Measurements from ENCODE around the gene SERBP1. TPM values are rescaled to one million over a fixed set of nuclear protein-coding genes. Genes with fewer than 3 reads are reported as not detected.

The SERBP1 gene
- total RNA-seq, 1 experiment from 2014 or later: 312 TPM

DNA sequence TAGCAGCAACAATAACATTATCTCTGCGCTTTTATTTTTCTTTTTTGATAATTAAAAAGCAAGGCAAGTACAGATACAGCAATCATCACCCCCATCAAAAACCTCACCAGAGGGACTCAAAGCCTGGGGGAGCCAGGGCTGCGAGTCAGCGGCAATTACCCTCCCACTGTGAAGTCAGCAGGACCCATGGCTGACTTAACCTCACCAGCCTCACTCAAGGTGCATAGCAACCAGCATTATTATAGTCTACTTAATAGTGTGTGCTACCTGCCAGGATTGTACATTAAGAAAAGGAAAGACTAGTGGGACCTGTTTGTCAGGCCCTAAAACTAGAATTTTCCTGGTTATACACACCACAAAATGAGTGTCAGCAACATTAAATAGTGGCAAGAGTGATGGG, 28.9 kb upstream of the SERBP1 start:
- no peaks in the 10 kb centered on the region for H3K9me3 ChIP-seq (ENCODE audit: insufficient read depth, low read depth)
- H3K4me3 ChIP-seq: no peak overlapping the region
- H3K27me3 ChIP-seq (ENCODE audit: insufficient read depth, low read depth): no peaks in the 10 kb centered on the region
- no peaks in the 10 kb centered on the region for H3F3A ChIP-seq (ENCODE audit: insufficient read depth, low read depth)
- no peaks in the 10 kb centered on the region for H3K79me2 ChIP-seq (ENCODE audit: low read depth)
- no peak overlapping the region for H2AFZ ChIP-seq
- ChIA-PET CTCF (no interaction called here), POLR2A (ENCODE audit: unreplicated experiment) (no interaction called here)
- DNase-seq: peak; percentile 11 to 64
- TF ChIP-seq, protein P1, sequence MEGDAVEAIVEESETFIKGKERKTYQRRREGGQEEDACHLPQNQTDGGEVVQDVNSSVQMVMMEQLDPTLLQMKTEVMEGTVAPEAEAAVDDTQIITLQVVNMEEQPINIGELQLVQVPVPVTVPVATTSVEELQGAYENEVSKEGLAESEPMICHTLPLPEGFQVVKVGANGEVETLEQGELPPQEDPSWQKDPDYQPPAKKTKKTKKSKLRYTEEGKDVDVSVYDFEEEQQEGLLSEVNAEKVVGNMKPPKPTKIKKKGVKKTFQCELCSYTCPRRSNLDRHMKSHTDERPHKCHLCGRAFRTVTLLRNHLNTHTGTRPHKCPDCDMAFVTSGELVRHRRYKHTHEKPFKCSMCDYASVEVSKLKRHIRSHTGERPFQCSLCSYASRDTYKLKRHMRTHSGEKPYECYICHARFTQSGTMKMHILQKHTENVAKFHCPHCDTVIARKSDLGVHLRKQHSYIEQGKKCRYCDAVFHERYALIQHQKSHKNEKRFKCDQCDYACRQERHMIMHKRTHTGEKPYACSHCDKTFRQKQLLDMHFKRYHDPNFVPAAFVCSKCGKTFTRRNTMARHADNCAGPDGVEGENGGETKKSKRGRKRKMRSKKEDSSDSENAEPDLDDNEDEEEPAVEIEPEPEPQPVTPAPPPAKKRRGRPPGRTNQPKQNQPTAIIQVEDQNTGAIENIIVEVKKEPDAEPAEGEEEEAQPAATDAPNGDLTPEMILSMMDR (conservative IDR thresholded peaks at IDR 0.05): no peak
- no peak for TF ChIP-seq EZH2 (IDR thresholded peaks at IDR 0.05; ENCODE audit: low read depth)
- H4K20me1 ChIP-seq (ENCODE audit: insufficient read depth): no peaks in the 10 kb centered on the region
- no peak overlapping the region for H3K27ac ChIP-seq
- intact Hi-C loops (cut with micrococcal nuclease; ENCODE audit: unreplicated experiment): no loop called here
- H3K4me2 ChIP-seq: no peak overlapping the region
- H3K36me3 ChIP-seq (ENCODE audit: low read depth): no peaks in the 10 kb centered on the region
- H3K4me1 ChIP-seq (replicated peaks; ENCODE audit: insufficient read depth): 0 out of 2 replicates have a peak, but pooled peaks cover 5% of the 10 kb centered on the region
- no TSS peak for BruUV-seq (replicated peaks)
- no peaks in the 10 kb centered on the region for H3K9me2 ChIP-seq (ENCODE audit: insufficient read depth)

GRCh38 chr1:67458663-67459062, 28.5 kb upstream of the SERBP1 start:
- H2AFZ ChIP-seq: no peak overlapping the region
- intact Hi-C loops (cut with micrococcal nuclease; ENCODE audit: unreplicated experiment): no loop called here
- H3K36me3 ChIP-seq (ENCODE audit: low read depth): no peaks in the 10 kb centered on the region
- H3F3A ChIP-seq (ENCODE audit: insufficient read depth, low read depth): no peaks in the 10 kb centered on the region
- H3K27ac ChIP-seq: no peak overlapping the region
- CTCF ChIA-PET: no interaction called here
- H3K27me3 ChIP-seq (ENCODE audit: insufficient read depth, low read depth): no peaks in the 10 kb centered on the region
- H3K4me2 ChIP-seq: no peak overlapping the region
- H4K20me1 ChIP-seq (ENCODE audit: insufficient read depth): no peaks in the 10 kb centered on the region
- no peak for DNase-seq
- H3K9me3 ChIP-seq (ENCODE audit: insufficient read depth, low read depth): no peaks in the 10 kb centered on the region
- H3K79me2 ChIP-seq (ENCODE audit: low read depth): no peaks in the 10 kb centered on the region
- BruUV-seq (replicated peaks): no TSS peak
- TF ChIP-seq, protein P1 (conservative IDR thresholded peaks at IDR 0.05): no peak
- TF ChIP-seq EZH2 (IDR thresholded peaks at IDR 0.05; ENCODE audit: low read depth): no peak
- POLR2A ChIA-PET (ENCODE audit: unreplicated experiment): no interaction called here
- no peak overlapping the region for H3K4me3 ChIP-seq
- H3K4me1 ChIP-seq (replicated peaks; ENCODE audit: insufficient read depth): 0 out of 2 replicates have a peak, but pooled peaks cover 5% of the 10 kb centered on the region
- no peaks in the 10 kb centered on the region for H3K9me2 ChIP-seq (ENCODE audit: insufficient read depth)

DNA sequence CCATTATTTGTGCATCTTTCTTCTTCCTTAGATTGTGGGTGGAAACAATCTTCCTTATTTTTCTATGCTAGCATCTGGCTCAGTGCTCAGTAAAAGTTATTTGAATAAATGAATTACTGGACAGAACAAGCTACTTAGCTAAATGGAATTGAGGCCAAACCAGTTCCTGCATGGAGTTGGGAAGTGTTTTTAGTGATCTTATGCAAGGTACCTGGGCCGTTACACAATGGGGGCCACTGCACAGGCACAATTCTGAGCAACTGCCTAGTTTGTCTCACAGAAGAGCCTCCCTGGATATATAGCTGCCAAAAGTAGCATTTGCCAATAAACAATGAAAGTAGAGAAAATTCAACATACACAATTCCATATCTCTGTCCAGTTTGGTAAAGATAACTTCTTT, 27.0 kb upstream of the SERBP1 start:
- no peaks in the 10 kb centered on the region for H4K20me1 ChIP-seq (ENCODE audit: insufficient read depth)
- no peaks in the 10 kb centered on the region for H3K27me3 ChIP-seq (ENCODE audit: insufficient read depth, low read depth)
- ChIA-PET CTCF (no interaction called here), POLR2A (ENCODE audit: unreplicated experiment) (no interaction called here)
- intact Hi-C loops (cut with micrococcal nuclease; ENCODE audit: unreplicated experiment): no loop called here
- no peak overlapping the region for H3K4me3 ChIP-seq
- no peaks in the 10 kb centered on the region for H3K79me2 ChIP-seq (ENCODE audit: low read depth)
- H3K4me2 ChIP-seq: no peak overlapping the region
- no peak overlapping the region for H3K27ac ChIP-seq
- no peaks in the 10 kb centered on the region for H3F3A ChIP-seq (ENCODE audit: insufficient read depth, low read depth)
- 0 out of 2 replicates have a peak, but pooled peaks cover 3% of the 10 kb centered on the region for H3K9me2 ChIP-seq (ENCODE audit: insufficient read depth)
- H2AFZ ChIP-seq: no peak overlapping the region
- BruUV-seq (replicated peaks): no TSS peak
- no peak for DNase-seq
- H3K36me3 ChIP-seq (ENCODE audit: low read depth): no peaks in the 10 kb centered on the region
- H3K9me3 ChIP-seq (ENCODE audit: insufficient read depth, low read depth): no peaks in the 10 kb centered on the region
- 0 out of 2 replicates have a peak, but pooled peaks cover 5% of the 10 kb centered on the region for H3K4me1 ChIP-seq (replicated peaks; ENCODE audit: insufficient read depth)
- TF ChIP-seq, protein P1 (conservative IDR thresholded peaks at IDR 0.05): no peak
- no peak for TF ChIP-seq EZH2 (IDR thresholded peaks at IDR 0.05; ENCODE audit: low read depth)
